ENCODE results near the gene UNC13C.

DNA sequence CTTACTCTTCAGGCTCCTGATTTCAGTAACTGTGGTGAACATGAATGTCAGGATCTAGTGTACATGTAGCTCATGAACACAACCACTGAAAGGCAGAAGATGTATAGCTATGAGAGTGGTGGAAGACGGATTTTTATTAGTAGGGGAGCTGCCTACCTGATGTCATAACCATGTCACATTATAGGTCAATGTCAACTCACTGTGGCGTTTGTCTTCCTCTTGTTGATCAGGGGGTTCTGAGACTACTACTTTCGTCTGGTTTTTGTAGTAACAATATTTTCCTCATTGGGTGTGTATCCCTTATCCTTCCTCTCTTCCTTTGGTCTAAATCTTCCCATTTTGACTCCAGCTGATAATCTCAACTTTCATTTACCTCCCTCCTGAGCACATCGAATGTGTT, 7.3 kb downstream of the UNC13C start:
- no peak for TF ChIP-seq POLR2AphosphoS5 (IDR thresholded peaks at IDR 0.05; ENCODE audit: low read depth, low read length)
- no peak for TF ChIP-seq POLR2A (IDR thresholded peaks at IDR 0.05; ENCODE audit: low read depth, low read length)

All from GM12892 (cell line).